ENCODE results near the gene CDK17.
"Not testable (repeated sequence)": the region's sequence is repeated elsewhere in the genome, so short reads cannot be mapped to it uniquely, and the experiment has no call there.

The CDK17 gene

GRCh38 chr12:96359328-96359727, 40.9 kb downstream of the CDK17 start:
- FAIRE-seq (no peak), DNase-seq (ENCODE audit: low spot score) (no peak)

- DNase-seq (ENCODE audit: low spot score) (no peak), FAIRE-seq (no peak)
Observed at GRCh38 chr12:96356831-96357230, 43.4 kb downstream of the CDK17 start.

- DNase-seq (ENCODE audit: low spot score) (no peak), FAIRE-seq (no peak)
Observed at GRCh38 chr12:96354844-96355534, 45.2 kb downstream of the CDK17 start.

GRCh38 chr12:96354326-96354725, 45.9 kb downstream of the CDK17 start:
- no peak for DNase-seq (ENCODE audit: low spot score)
- no peak for FAIRE-seq

- FAIRE-seq (no peak), DNase-seq (ENCODE audit: low spot score) (no peak)
Observed at GRCh38 chr12:96352161-96352835, 47.9 kb downstream of the CDK17 start.

- FAIRE-seq (no peak), DNase-seq (ENCODE audit: low spot score) (no peak)
Observed at GRCh38 chr12:96350982-96351381, 49.3 kb downstream of the CDK17 start.

- no peak for DNase-seq (ENCODE audit: low spot score)
- FAIRE-seq = no peak
Observed at GRCh38 chr12:96347130-96347699, 53.0 kb downstream of the CDK17 start.

- not testable (repeated sequence) for FAIRE-seq
Observed at GRCh38 chr12:96346716-96347115, 53.5 kb downstream of the CDK17 start.

GRCh38 chr12:96344124-96344695, 56.0 kb downstream of the CDK17 start:
- no peak for FAIRE-seq

More at GRCh38 chr12:96346716-96347115, 53.5 kb downstream of the CDK17 start:
- DNase-seq (ENCODE audit: low spot score) = not testable (repeated sequence)

GRCh38 chr12:96343347-96343954, 56.8 kb downstream of the CDK17 start:
- no peak for DNase-seq (ENCODE audit: low spot score)
- no peak for FAIRE-seq

More at GRCh38 chr12:96344124-96344695, 56.0 kb downstream of the CDK17 start:
- no peak for DNase-seq (ENCODE audit: low spot score)

- FAIRE-seq; DNase-seq (ENCODE audit: low spot score): not testable (repeated sequence)
Observed at GRCh38 chr12:96339666-96340065, 60.6 kb downstream of the CDK17 start.

- FAIRE-seq (no peak), DNase-seq (ENCODE audit: low spot score) (no peak)
Observed at GRCh38 chr12:96338852-96339471, 61.3 kb downstream of the CDK17 start.

GRCh38 chr12:96337953-96338352, 62.3 kb downstream of the CDK17 start:
- FAIRE-seq = no peak
- no peak for DNase-seq (ENCODE audit: low spot score)

GRCh38 chr12:96336489-96336888, 63.8 kb downstream of the CDK17 start:
- DNase-seq (ENCODE audit: low spot score) (no peak), FAIRE-seq (no peak)

GRCh38 chr12:96335270-96335669, 65.0 kb downstream of the CDK17 start:
- no peak for FAIRE-seq
- DNase-seq (ENCODE audit: low spot score) = no peak

GRCh38 chr12:96334502-96334901, 65.7 kb downstream of the CDK17 start:
- FAIRE-seq = no peak

GRCh38 chr12:96329545-96329944, 70.7 kb downstream of the CDK17 start:
- DNase-seq (ENCODE audit: low spot score) (no peak), FAIRE-seq (no peak)

More at GRCh38 chr12:96334502-96334901, 65.7 kb downstream of the CDK17 start:
- no peak for DNase-seq (ENCODE audit: low spot score)

- no peak for FAIRE-seq
- DNase-seq (ENCODE audit: low spot score) = no peak
Observed at GRCh38 chr12:96329018-96329417, 71.2 kb downstream of the CDK17 start.

- FAIRE-seq (no peak), DNase-seq (ENCODE audit: low spot score) (no peak)
Observed at GRCh38 chr12:96327889-96328288, 72.3 kb downstream of the CDK17 start.

GRCh38 chr12:96327346-96327745, 72.9 kb downstream of the CDK17 start:
- no peak for DNase-seq (ENCODE audit: low spot score)
- FAIRE-seq = no peak

GRCh38 chr12:96326628-96327227, 73.5 kb downstream of the CDK17 start:
- FAIRE-seq = no peak

More at GRCh38 chr12:96326628-96327227, 73.5 kb downstream of the CDK17 start:
- DNase-seq (ENCODE audit: low spot score) = no peak
